Measurements from ENCODE around the gene SNX17. TPM values are rescaled to one million over a fixed set of nuclear protein-coding genes. Genes with fewer than 3 reads are reported as not detected.
A peak's percentile ranks its signal among the peaks of the same experiment; 100 is the strongest.

SNX17 gene
- total RNA-seq, 1 experiment from 2014 or later: 109 TPM

DNA sequence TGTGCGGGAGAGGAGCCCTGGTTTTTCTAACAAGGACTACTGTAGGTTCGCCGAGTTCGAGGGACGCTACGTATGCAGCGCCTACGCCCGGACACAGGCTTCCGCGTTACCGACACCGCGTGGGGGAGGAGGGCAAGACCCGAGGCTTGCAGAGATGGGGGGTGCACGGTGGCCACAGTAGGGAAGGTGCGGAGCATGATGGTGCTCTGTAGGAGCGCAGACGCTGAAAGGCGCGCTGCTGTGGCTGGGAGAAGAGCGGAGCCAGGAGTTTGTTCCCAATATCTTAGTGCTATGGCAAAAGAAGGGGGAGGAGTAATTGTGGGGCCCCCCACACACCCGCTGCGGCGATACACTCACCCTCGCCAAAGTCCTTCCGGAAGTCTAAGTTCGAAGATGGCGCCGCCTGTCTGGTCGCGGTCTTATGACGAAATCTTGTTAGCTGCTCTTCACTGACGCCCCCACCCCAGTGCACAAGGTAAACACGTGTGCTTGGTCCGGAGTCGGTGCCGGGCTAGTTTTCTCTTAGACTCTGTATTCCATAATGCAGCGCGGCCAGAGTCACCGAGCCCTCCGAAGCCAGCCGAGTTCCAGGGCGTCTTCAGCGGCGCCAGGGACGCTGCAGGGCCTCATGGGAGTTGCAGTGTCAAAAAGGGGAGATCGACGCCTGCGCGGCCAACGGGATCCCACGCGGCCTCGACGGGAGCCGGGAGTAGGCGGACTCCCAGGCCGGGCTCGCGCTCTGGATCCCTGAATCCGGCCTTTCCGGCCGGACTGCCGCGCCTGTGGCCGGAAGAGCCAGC lies 13.8 kb upstream of the SNX17 start, which contains the start of gene GTF3C2:
GTF3C2 (minus strand) TSS at position 383 of the 800 bp plus-strand sequence. CDS start 13,210 bp downstream, outside the sequence.
- H3K4me1 ChIP-seq (ENCODE audit: insufficient read depth, low read length, poor library complexity, severe bottlenecking): peaks cover 3% of the 10 kb centered on the region
- intact Hi-C loops (cut with micrococcal nuclease; ENCODE audit: unreplicated experiment): loop anchor here (1.0 kb wide), 1 partner anchor 14 kb away; the partner anchor contains the start of genes EIF2B4 and SNX17
- H3K9me3 ChIP-seq (ENCODE audit: low read depth, low read length, poor library complexity, severe bottlenecking): no peaks in the 10 kb centered on the region
- peak within 1 kb of the TSS; percentile 77 for H3K4me3 ChIP-seq (ENCODE audit: low read depth, low read length, poor library complexity, severe bottlenecking)
- H3K27me3 ChIP-seq (replicated peaks; ENCODE audit: insufficient read depth, low read depth, low read length, poor library complexity): no peaks in the 10 kb centered on the region
- CTCF ChIA-PET: interaction anchor here (1.5 kb wide), 1 partner anchor 13 kb away, joined by 4 read pairs; no protein-coding TSS in a partner anchor
- TSS peak; percentile 58 for BruUV-seq (replicated peaks)
- peaks cover 2% of the 10 kb centered on the region for H3K36me3 ChIP-seq (ENCODE audit: insufficient read depth, low read length, poor library complexity, severe bottlenecking)
- H3K27ac ChIP-seq (ENCODE audit: low read depth, low read length, poor library complexity, severe bottlenecking): peak within 1 kb of the TSS; percentile 88
- DNase-seq (ENCODE audit: low spot score): peak; percentile 99
- no peak for TF ChIP-seq EZH2 (IDR thresholded peaks at IDR 0.05; ENCODE audit: borderline replicate concordance, low read depth, low read length, poor library complexity, severe bottlenecking)
- POLR2A ChIA-PET (ENCODE audit: low non-redundant PET): interaction anchor here (0.6 to 1.2 kb wide), 4 partner anchors 13 to 74 kb away, joined by 3 to 9 read pairs (median 4); no protein-coding TSS in a partner anchor

DNA sequence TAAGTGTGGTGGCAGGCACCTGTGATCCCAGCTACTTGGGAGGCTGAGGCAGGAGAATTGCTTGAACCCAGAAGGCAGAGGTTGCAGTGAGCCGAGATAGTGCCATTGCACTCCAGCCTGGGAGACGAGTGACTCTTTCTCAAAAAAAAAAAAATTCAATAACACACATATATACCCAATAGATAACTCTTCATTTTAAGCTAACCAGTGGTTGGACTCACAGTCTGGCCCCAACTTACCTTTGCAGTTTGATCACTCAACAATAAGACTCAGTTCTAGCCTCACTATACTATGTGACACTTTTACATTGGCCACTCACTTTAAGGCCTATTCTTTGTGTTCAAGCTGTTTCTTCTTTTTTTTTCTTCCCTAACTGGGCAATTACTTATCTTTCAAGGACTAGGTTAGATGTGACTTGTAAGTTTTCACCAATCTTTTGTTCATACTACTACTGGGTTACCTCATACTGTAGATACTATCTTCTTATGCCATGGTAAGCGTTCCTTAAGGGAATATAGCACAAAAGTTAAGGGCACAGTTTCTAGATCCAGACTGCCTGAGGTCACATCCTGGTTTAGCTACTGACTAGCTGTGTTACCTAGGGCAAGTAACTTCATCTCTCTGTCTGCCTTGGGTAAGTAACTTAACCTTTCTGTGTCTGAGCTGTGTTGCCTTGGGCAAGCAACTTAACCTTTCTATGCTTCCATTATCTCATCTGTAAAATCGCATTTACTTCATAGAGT lies 7.6 kb upstream of the SNX17 start:
- CTCF ChIA-PET: no interaction called here
- no peaks in the 10 kb centered on the region for H3K4me1 ChIP-seq (ENCODE audit: insufficient read depth, low read length, poor library complexity, severe bottlenecking)
- peaks cover 41% of the 10 kb centered on the region for H3K36me3 ChIP-seq (ENCODE audit: insufficient read depth, low read length, poor library complexity, severe bottlenecking)
- DNase-seq (ENCODE audit: low spot score): no peak
- POLR2A ChIA-PET (ENCODE audit: low non-redundant PET): no interaction called here
- no peaks in the 10 kb centered on the region for H3K9me3 ChIP-seq (ENCODE audit: low read depth, low read length, poor library complexity, severe bottlenecking)
- TF ChIP-seq, protein P1, sequence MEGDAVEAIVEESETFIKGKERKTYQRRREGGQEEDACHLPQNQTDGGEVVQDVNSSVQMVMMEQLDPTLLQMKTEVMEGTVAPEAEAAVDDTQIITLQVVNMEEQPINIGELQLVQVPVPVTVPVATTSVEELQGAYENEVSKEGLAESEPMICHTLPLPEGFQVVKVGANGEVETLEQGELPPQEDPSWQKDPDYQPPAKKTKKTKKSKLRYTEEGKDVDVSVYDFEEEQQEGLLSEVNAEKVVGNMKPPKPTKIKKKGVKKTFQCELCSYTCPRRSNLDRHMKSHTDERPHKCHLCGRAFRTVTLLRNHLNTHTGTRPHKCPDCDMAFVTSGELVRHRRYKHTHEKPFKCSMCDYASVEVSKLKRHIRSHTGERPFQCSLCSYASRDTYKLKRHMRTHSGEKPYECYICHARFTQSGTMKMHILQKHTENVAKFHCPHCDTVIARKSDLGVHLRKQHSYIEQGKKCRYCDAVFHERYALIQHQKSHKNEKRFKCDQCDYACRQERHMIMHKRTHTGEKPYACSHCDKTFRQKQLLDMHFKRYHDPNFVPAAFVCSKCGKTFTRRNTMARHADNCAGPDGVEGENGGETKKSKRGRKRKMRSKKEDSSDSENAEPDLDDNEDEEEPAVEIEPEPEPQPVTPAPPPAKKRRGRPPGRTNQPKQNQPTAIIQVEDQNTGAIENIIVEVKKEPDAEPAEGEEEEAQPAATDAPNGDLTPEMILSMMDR (conservative IDR thresholded peaks at IDR 0.05; ENCODE audit: low read depth, low read length): no peak
- no peak overlapping the region for H3K27ac ChIP-seq (ENCODE audit: low read depth, low read length, poor library complexity, severe bottlenecking)
- no peak overlapping the region for H3K4me3 ChIP-seq (ENCODE audit: low read depth, low read length, poor library complexity, severe bottlenecking)
- intact Hi-C loops (cut with micrococcal nuclease; ENCODE audit: unreplicated experiment): no loop called here
- H3K27me3 ChIP-seq (replicated peaks; ENCODE audit: insufficient read depth, low read depth, low read length, poor library complexity): no peaks in the 10 kb centered on the region
- BruUV-seq (replicated peaks): no TSS peak

DNA sequence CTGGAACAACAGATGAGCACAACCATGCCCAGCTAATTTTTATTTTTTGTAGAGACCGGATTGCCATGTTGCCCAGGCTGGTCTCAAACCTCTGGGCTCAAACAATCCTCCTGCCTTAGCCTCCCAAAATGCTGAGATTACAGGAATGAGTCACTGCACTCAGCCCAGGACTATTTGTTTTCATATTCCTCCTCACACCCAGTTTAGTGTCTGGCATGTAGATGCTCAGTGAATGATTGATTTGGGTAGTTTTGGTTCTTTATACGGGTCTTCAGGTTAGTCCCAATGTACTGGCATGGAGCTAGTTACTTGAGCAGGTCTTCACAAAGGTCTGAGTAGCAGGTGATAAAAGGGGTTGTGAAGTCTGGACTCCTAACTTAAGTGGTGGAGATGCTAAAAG lies 6.5 kb upstream of the SNX17 start:
- H3K4me3 ChIP-seq (ENCODE audit: low read depth, low read length, poor library complexity, severe bottlenecking): no peak overlapping the region
- H3K27me3 ChIP-seq (replicated peaks; ENCODE audit: insufficient read depth, low read depth, low read length, poor library complexity): no peaks in the 10 kb centered on the region
- intact Hi-C loops (cut with micrococcal nuclease; ENCODE audit: unreplicated experiment): no loop called here
- TF ChIP-seq EZH2 (IDR thresholded peaks at IDR 0.05; ENCODE audit: borderline replicate concordance, low read depth, low read length, poor library complexity, severe bottlenecking): no peak
- TF ChIP-seq, protein P1 (conservative IDR thresholded peaks at IDR 0.05; ENCODE audit: low read depth, low read length): no peak
- H3K27ac ChIP-seq (ENCODE audit: low read depth, low read length, poor library complexity, severe bottlenecking): no peak overlapping the region
- ChIA-PET POLR2A (ENCODE audit: low non-redundant PET) (no interaction called here), CTCF (no interaction called here)
- peaks cover 5% of the 10 kb centered on the region for H3K4me1 ChIP-seq (ENCODE audit: insufficient read depth, low read length, poor library complexity, severe bottlenecking)
- H3K36me3 ChIP-seq (ENCODE audit: insufficient read depth, low read length, poor library complexity, severe bottlenecking): peaks cover 51% of the 10 kb centered on the region
- no peak for DNase-seq (ENCODE audit: low spot score)
- H3K9me3 ChIP-seq (ENCODE audit: low read depth, low read length, poor library complexity, severe bottlenecking): no peaks in the 10 kb centered on the region
- BruUV-seq (replicated peaks): no TSS peak

All from A673 (cell line).